AG04449 (cell line): Measurements from ENCODE around the gene ADCY7.

ENCODE experiments used
- CTCF ChIA-PET: fragments of 350-600 bp; formaldehyde crosslinking; extraction: SDS; loops from one replicate; lab custom pipeline; 2021; ENCODE audit warnings: antibody characterized with exemption; lab: Yijun Ruan, JAX
- POLR2A ChIA-PET: fragments of 400-600, 350-600 bp; formaldehyde crosslinking; extraction: SDS; loops from one replicate; lab custom pipeline; 2020; ENCODE audit warnings: antibody characterized with exemption, inconsistent platforms; lab: Yijun Ruan, JAX
- DNase-seq: peaks from one replicate; pipeline ENCODE4 v3.0.0-alpha.2; 2010; ENCODE audit warnings: low read depth, low spot score
- H3K4me3 ChIP-seq: 2 replicates; pipeline ENCODE4 v1.5.1; 2011; ENCODE audit warnings: low read depth, mild to moderate bottlenecking, control low read depth, low read length
- CTCF ChIP-seq: IDR thresholded peaks from one replicate; pipeline ENCODE4 v1.5.1; 2011; ENCODE audit warnings: mild to moderate bottlenecking, moderate library complexity, low read length, control low read depth, inconsistent platforms; ENCODE audit not compliant: insufficient read depth; ENCODE audit errors: missing control alignments

Gene ADCY7

GRCh38 chr16:50298075-50298460, 31.7 kb downstream of the ADCY7 start:
- CTCF ChIA-PET: no interaction called here
- no peak overlapping the region for H3K4me3 ChIP-seq
- no peak for TF ChIP-seq CTCF
- no peak for DNase-seq
- POLR2A ChIA-PET: no interaction called here

DNA sequence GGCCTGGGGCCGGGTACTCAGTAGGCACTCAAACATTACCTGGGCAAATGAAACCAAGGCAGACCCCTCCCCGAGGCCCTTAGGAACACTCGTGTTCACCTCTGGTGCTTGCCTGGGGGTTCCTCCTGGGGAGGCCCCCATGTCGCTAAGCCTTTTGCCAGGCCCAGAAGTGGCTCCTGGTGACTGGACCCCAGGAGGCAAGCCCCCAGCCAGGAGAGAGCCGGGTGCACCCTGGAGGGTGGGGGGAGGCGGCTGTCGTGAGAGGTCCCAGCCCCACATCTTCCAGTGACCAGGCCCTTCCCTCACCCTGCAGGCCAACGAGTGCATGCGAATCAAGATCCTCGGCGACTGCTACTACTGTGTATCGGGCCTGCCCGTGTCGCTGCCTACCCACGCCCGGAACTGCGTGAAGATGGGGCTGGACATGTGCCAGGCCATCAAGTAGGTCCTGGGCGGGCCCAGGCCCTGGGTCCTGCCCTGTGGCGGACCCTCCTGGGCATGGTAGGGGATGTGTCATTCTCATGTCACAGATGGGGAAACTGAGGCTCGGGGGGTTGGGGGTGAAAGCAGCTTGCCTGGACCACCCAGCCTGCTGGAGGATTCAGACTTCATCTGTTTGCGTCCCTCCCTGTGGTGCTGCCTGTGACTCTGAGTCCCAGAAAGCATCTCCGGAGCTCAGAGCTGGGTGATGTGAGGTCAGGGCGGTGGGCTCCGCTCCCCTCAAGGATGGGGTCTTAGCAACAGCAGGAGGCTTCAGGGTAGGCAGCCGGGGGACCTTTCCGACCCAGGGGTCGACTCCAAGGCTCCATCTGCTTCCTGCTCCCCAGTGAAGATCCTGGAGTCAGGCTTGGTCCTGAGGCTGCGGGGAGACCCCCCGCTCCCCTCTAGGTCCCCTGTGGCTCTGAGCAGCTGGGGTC, 32.5 kb downstream of the ADCY7 start:
- H3K4me3 ChIP-seq: no peak overlapping the region
- no peak for DNase-seq
- ChIA-PET POLR2A (no interaction called here), CTCF (no interaction called here)
- TF ChIP-seq CTCF: no peak

GRCh38 chr16:50299508-50300105, 33.3 kb downstream of the ADCY7 start:
- ChIA-PET CTCF (interaction anchor here (1.4 kb wide), 1 partner anchor 89 kb away, joined by 3 read pairs; no protein-coding TSS in a partner anchor), POLR2A (no interaction called here)
- H3K4me3 ChIP-seq: no peak overlapping the region
- no peak for TF ChIP-seq CTCF
- no peak for DNase-seq

- CTCF ChIA-PET: interaction anchor here (1.0 to 1.4 kb wide), 5 partner anchors 9 to 276 kb away, joined by 3 to 4 read pairs (median 3); partner anchors contain the start of gene CNEP1R1
- POLR2A ChIA-PET: no interaction called here
These were observed 34.7 kb downstream of the ADCY7 start for GRCh38 chr16:50300942-50301625.

DNA sequence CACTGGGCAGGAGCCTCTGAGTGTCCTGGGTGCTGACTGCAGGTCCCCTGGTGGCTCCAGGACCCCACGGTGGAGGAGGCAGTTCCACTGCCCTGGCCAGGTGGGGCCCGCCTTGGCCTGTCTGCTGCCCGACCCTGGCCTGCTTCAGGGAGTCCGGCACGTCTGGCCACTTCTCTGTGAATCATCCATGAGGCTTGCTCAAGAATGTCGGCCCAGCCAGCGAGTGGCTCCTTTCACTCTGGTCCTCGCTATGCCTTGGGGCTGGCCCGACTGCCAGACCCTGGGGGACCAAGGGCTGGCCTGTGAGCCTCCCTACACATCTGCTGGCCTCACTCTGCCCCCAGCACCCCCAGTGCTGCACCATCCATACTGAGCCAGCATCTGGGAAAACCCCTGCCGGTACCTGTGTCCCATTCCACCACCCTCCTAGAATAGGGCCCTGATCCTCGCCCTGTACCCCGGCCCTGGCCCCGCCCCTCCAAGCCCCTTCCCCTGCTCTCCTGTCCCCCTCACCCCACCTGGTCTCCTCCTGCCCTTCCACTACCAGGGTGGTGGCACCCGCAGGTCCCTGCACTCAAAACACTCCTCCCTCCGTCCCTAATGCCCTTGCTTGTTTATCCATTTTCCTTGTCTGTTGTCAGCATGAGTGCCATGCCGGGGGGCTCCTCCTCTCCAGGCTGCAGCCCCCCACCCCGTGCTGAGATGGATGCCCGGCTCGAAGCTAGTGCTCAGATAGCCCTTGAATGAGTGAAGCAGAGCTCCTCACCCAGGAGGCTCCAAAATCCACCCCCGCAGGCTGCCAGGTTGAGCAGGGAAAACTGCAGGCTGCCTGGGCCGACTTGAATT, 35.5 kb downstream of the ADCY7 start:
- TF ChIP-seq CTCF: no peak
- no peak overlapping the region for H3K4me3 ChIP-seq
- ChIA-PET CTCF (interaction anchor here (1.0 to 1.5 kb wide), 6 partner anchors 9 to 277 kb away, joined by 3 to 4 read pairs (median 3); partner anchors contain the start of gene CNEP1R1), POLR2A (no interaction called here)
- peak; percentile 33 for DNase-seq

More at GRCh38 chr16:50300942-50301625, 34.7 kb downstream of the ADCY7 start:
- TF ChIP-seq CTCF: no peak
- no peak for DNase-seq
- H3K4me3 ChIP-seq: no peak overlapping the region
